ENCODE measurements around the gene KIF2C.
"Not testable (repeated sequence)": the region's sequence is repeated elsewhere in the genome, so short reads cannot be mapped to it uniquely, and the experiment has no call there.

KIF2C gene

GRCh38 chr1:44808063-44808937 lies 68.7 kb downstream of the KIF2C start, which contains the start of gene BTBD19:
Gene BTBD19 (plus strand): TSS chr1:44808523. CDS start chr1:44808821, 298 bp downstream.
- no peak for FAIRE-seq
- no peak for DNase-seq (ENCODE audit: extremely low spot score, insufficient read length, low read depth)

DNA sequence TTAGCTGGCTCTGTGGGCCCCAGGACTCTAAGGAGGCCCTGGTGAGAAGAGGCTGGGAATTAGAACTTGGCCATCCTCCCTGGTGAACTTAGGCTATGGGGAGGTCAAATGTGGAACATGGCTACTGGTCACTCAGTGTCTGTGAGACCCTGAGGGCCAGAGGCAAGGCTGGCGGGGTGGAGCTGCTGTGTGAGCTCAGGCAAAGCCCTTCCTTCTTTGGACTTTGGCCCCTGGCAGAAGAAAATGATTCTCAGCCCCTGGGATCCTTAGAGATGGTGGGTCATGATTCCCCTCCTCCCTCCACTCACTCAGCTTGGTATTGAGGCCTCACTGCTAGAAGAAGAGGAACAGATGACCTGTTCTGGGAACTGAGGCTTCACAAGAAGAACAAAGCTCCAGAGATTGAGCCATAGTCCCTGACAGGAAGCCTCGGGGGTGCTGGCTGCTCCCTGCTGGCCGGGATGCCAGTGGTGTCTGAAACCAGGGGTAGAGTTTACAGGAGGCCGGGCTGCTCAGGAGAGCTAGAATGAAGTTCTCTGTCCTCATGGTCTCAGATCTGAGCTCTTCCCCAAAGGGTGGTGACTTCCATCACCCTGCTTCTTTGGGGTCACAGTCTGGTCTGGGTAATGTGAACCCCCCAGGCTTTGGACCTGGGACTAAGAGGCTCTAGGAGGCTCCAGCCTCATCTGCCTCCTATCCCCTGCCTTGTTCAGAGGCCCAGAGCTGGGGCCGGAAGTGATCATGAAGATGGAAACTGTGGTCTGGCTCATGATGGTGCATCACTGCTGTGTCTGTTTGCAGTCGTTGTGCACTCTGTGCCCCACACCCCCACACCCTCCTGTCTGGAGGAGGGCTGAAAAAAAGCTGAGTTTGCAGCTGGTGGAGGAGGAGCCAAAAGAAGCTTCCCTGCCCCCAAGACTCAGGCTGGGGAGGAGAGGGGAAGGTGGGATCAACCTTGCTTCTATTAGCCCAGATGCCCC lies 69.6 kb downstream of the KIF2C start:
- DNase-seq (ENCODE audit: extremely low spot score, insufficient read length, low read depth) = peak; percentile 64
- FAIRE-seq = peak; percentile 99

GRCh38 chr1:44810101-44810761 lies 70.6 kb downstream of the KIF2C start:
- DNase-seq (ENCODE audit: extremely low spot score, insufficient read length, low read depth) (no peak), FAIRE-seq (peak; percentile 65)

DNA sequence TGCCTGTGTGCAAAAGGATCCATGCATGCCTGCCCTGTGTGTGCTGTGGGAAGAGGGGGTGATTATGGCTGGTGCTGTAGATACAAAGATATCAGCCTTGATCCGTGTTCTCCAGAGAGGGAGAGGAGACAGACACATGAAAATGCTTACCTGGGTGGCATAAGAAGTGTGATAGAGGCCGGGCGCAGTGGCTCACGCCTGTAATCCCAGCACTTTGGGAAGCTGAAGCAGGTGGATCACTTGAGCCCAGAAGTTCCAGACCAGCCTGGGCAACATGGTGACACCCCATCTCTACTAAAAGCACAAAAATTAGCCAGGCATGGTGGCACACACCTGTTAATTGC lies 71.1 kb downstream of the KIF2C start:
- DNase-seq (ENCODE audit: extremely low spot score, insufficient read length, low read depth); FAIRE-seq: not testable (repeated sequence)

DNA sequence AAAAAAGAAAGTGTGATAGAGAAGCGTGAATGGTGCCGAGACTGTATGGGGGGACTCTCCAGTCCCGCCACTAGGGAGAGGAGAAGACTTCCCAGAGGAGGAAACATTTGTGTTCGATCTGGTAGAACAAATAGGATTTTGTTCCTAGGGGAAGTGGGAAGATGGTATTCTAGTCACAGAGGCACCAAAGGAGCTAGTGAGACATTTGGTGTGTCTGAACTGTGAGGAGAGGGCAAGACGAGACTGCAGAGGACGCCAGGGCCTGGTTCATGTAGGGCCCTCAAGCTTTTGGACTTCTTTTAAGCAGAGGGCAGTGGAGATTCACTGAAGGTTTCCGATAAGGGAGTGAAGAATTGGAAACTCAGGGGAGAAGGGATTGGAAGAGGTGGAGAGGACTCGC lies 71.6 kb downstream of the KIF2C start:
- FAIRE-seq (no peak), DNase-seq (ENCODE audit: extremely low spot score, insufficient read length, low read depth) (no peak)

GRCh38 chr1:44812822-44813543 lies 73.3 kb downstream of the KIF2C start:
- FAIRE-seq (no peak), DNase-seq (ENCODE audit: extremely low spot score, insufficient read length, low read depth) (no peak)

GRCh38 chr1:44815926-44816325 lies 76.3 kb downstream of the KIF2C start:
- FAIRE-seq = not testable (repeated sequence)

DNA sequence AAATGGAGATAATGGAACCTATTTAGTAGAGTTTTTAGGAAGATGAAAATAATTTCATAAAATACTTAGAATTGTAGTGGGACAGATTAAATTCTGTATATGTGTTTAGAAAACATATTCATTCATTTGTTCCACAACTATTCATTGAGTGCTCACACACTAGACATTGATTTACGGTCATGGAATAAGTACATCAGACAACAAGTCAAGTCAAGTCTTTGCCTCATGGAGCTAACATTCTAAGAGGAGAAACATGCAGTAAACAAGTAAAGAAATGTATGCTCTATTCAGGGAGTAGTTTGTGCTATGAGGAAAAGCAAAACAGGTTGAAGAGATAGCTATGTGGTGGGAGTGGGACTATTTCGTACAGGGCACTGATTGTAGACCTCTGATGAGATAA lies 77.7 kb downstream of the KIF2C start:
- DNase-seq (ENCODE audit: extremely low spot score, insufficient read length, low read depth) (no peak), FAIRE-seq (no peak)

More at GRCh38 chr1:44815926-44816325, 76.3 kb downstream of the KIF2C start:
- not testable (repeated sequence) for DNase-seq (ENCODE audit: extremely low spot score, insufficient read length, low read depth)
